GM12873 (cell line): ENCODE results near the gene PARN.
A peak's percentile ranks its signal among the peaks of the same experiment; 100 is the strongest.

Experiments
- TF ChIP-seq, protein P1 (sequence below): IDR thresholded peaks from 2 replicates; pipeline ENCODE4 v1.5.1; 2012; ENCODE audit warnings: low read depth, mild to moderate bottlenecking, moderate library complexity, low read length, control low read depth; ENCODE audit not compliant: insufficient read depth; ENCODE audit errors: missing control alignments

The PARN gene, protein sequence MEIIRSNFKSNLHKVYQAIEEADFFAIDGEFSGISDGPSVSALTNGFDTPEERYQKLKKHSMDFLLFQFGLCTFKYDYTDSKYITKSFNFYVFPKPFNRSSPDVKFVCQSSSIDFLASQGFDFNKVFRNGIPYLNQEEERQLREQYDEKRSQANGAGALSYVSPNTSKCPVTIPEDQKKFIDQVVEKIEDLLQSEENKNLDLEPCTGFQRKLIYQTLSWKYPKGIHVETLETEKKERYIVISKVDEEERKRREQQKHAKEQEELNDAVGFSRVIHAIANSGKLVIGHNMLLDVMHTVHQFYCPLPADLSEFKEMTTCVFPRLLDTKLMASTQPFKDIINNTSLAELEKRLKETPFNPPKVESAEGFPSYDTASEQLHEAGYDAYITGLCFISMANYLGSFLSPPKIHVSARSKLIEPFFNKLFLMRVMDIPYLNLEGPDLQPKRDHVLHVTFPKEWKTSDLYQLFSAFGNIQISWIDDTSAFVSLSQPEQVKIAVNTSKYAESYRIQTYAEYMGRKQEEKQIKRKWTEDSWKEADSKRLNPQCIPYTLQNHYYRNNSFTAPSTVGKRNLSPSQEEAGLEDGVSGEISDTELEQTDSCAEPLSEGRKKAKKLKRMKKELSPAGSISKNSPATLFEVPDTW

DNA sequence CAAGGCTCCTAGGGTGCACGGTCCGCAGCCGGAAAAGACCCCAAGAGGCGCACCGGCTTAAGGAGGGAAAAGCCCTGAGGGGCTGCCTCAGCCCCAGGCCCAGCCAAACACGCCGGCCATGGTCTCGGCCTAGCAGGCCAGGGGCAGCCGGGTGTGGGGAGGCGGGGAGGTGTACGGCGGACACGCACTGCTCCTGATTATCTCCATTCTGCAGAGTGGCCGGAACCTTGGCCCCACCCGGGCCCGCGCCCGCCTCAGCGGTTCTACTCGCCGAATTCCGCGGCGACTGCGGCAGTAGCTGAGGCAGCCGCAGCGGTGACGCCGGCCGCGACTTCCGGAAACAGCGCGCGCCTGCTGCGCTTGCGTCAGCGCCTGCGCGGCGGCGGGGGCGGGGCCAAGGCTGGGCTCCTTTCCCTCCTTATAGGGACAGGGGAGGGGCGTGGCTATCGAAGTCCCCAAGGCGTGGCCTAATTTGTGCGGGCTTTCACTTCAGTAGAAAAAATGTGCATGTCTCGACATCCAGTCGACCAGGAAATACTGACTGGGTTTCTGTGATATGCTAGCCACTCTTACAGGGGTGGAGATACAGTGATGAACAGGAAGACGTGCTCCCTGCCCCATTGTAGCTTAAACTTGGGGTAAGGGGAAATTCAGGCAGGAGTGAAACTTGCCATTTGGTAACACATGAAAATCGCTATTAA, at the start of gene PARN:
PARN (minus strand) TSS at position 342 of the 701 bp plus-strand sequence; CDS start at position 207, 135 bp downstream.
- TF ChIP-seq, protein P1, sequence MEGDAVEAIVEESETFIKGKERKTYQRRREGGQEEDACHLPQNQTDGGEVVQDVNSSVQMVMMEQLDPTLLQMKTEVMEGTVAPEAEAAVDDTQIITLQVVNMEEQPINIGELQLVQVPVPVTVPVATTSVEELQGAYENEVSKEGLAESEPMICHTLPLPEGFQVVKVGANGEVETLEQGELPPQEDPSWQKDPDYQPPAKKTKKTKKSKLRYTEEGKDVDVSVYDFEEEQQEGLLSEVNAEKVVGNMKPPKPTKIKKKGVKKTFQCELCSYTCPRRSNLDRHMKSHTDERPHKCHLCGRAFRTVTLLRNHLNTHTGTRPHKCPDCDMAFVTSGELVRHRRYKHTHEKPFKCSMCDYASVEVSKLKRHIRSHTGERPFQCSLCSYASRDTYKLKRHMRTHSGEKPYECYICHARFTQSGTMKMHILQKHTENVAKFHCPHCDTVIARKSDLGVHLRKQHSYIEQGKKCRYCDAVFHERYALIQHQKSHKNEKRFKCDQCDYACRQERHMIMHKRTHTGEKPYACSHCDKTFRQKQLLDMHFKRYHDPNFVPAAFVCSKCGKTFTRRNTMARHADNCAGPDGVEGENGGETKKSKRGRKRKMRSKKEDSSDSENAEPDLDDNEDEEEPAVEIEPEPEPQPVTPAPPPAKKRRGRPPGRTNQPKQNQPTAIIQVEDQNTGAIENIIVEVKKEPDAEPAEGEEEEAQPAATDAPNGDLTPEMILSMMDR: no peak

DNA sequence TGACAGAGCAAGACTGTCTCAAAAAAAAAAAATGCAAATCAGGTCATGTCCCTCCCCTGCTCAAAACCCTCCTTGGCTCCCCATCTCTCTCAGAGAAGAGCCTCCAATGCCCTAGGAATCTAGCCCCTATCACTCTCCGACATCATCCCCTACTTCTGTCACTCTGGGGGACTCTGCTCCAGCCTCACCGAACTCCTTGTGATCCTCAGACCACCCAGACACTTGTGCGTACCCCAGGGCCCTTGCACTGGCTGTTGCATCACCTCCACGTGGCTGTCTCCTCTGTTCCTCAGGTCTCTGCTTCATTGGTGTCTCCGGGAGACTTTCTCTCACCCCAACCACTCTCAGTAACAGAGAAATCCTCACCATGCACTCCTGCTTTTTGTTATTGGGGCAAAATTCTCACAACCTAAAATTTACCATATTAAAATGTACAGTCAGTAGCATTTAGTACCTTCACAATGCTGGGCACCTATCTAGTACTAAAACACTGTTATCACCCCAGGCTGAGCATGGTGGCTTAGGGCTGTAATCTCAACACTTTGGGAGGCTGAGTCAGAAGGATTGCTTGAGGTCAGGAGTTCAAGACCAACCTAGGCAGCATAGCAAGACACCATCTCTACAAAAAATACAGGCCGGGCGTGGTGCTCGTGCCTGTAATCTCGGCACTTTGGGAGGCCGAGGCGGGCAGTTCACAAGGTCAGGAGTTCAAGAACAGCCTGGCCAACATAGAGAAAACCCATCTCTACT, 48.9 kb upstream of the PARN start:
- TF ChIP-seq, protein P1: no peak

DNA sequence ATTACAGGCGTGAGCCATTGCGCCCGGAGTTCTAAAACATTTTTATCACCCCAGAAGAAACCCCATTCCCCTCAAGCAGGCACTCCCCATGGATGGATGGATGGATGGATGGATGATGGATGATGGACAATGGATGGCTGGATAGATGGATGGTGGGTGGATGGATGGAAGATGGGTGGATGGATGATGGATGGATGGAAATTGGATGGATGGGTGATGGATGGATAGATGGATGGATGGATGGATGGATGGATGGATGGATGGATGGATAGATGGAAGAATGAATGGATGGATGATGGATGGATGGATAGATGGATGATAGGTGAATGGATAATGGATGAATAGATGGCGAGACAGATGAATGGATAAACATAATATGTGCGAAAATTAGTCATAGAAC, 47.6 kb upstream of the PARN start:
- TF ChIP-seq, protein P1: no peak

DNA sequence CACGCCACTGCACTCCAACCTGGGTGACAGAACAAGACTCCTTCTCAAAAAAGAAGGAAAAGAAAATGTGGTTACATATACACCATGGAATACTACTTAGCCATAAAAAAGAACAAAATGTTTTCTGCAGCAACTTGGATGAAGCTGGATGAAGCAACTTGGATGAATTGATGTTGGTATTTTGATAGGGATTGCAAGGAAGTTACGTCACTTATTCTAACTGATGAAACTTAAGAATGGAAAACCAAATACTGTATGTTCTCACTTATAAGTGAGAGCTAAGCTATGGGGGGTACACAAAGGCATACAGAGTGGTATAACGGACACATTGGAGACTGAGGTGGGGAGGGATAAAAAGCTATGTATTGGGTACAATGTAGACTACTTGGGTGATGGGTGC, 46.6 kb upstream of the PARN start:
- TF ChIP-seq, protein P1: no peak

DNA sequence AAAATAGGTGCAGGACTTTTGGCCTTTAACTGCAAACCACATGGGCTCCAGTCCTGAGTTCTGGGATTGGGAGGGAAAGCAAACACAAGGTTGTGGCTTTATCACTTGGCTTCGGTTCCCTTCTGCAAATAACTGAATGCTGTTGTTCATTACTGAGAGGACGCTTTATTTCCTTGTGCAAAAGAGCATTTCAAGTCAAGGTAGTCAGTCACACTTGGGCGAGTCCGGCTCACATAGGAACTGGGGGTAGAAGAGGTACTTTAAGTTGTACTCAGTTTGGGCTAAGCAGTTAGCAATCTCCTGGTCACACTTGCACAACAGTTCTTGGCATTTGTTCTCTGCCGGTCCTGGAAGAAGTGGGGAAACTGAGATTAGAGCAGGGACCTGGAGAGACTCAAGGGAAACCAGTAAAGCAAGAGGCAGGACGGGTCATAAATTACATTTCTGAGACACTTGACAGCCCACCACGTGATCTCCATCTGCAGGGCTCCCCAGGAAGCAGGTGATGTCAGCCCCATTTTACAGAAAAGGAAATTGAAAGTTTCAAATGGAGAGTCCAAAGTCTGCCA, 42.4 kb upstream of the PARN start:
- TF ChIP-seq, protein P1: no peak

DNA sequence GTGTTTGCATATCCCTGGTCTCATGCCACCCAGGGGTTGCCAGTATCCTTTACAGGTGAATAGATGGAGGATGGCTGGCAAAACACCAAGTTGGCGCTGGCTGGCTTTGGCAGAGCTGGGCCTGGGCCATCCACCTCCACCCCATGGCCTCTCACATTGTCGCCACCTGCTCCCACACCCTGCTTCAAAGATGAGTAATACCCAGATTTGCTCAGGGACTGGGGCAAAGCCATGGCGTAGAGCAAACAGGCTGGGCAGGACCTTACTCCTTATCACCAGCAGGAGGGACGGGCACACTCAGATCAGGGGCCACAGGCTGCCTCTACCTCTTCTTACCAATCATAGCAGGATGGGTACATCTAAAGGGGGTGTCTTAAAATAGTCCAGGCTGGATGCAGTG, 39.7 kb upstream of the PARN start:
- TF ChIP-seq, protein P1: peak; percentile 9
